CD8-positive, alpha-beta memory T cell (primary cell): ENCODE data around the gene SPRR2E. TPM values are rescaled to one million over a fixed set of nuclear protein-coding genes. Genes with fewer than 3 reads are reported as not detected.
"Not testable (repeated sequence)": the region's sequence is repeated elsewhere in the genome, so short reads cannot be mapped to it uniquely, and the experiment has no call there.

Source experiments
- CTCF ChIA-PET: fragments of 350-600 bp; sonication (Branson Sonifier 250); formaldehyde crosslinking; loops from one replicate; lab custom pipeline; 2021; ENCODE audit warnings: antibody characterized with exemption; lab: Charles Lee
- POLR2A ChIA-PET: fragments of 350-600 bp; sonication (Branson Sonifier 250); formaldehyde crosslinking; loops from one replicate; lab custom pipeline; 2021; ENCODE audit warnings: antibody characterized with exemption; lab: Charles Lee
- DNase-seq, 5 donors: peaks; one replicate each; pipeline versions ENCODE4 v3.0.0 to v3.0.0-alpha.2; 2020 to 2022; ENCODE audit warnings: mixed read lengths in 1 of 5
- H3K27ac ChIP-seq: one replicate; pipeline ENCODE4 v1.7.0; 2013; ENCODE audit warnings: low read depth, mild to moderate bottlenecking, low read length, moderate library complexity
- H3K27me3 ChIP-seq: 2 replicates; pipeline ENCODE4 v1.7.0; 2013; ENCODE audit warnings: low read length, mild to moderate bottlenecking; ENCODE audit not compliant: insufficient read depth, poor library complexity, severe bottlenecking
- H3K36me3 ChIP-seq: 2 replicates; pipeline ENCODE4 v1.7.0; 2013; ENCODE audit warnings: mild to moderate bottlenecking, low read length, moderate library complexity; ENCODE audit not compliant: insufficient read depth
- H3K4me1 ChIP-seq: 2 replicates; pipeline ENCODE4 v1.7.0; 2013; ENCODE audit warnings: mild to moderate bottlenecking, low read length, moderate library complexity; ENCODE audit not compliant: insufficient read depth
- H3K4me3 ChIP-seq: 2 replicates; pipeline ENCODE4 v1.7.0; 2013; ENCODE audit warnings: mild to moderate bottlenecking, low read length
- H3K9me3 ChIP-seq: 2 replicates; pipeline ENCODE4 v1.7.0; 2013; ENCODE audit warnings: mild to moderate bottlenecking, low read length
- H3K27ac Mint-ChIP-seq, 8 donors: one replicate each; pipeline ENCODE4 v1.8.0; 2020 to 2021; ENCODE audit warnings: mixed read lengths in 8 of 8, mild to moderate bottlenecking in 6 of 8, inconsistent platforms in 3 of 8, moderate library complexity in 3 of 8
- H3K27me3 Mint-ChIP-seq, 2 donors: one replicate each; pipeline ENCODE4 v1.8.0; 2020 to 2021; ENCODE audit warnings: mixed read lengths in 2 of 2, mild to moderate bottlenecking in 1 of 2, moderate library complexity in 1 of 2
- H3K36me3 Mint-ChIP-seq, 3 donors: one replicate each; pipeline ENCODE4 v1.8.0; 2020 to 2021; ENCODE audit warnings: mixed read lengths in 3 of 3, inconsistent platforms in 1 of 3, mild to moderate bottlenecking in 1 of 3
- H3K4me1 Mint-ChIP-seq, 3 donors: one replicate each; pipeline ENCODE4 v1.8.0; 2020 to 2021; ENCODE audit warnings: mixed read lengths in 3 of 3, inconsistent platforms in 1 of 3, mild to moderate bottlenecking in 1 of 3
- H3K4me3 Mint-ChIP-seq, 7 donors: one replicate each; pipeline ENCODE4 v1.8.0; 2020 to 2021; ENCODE audit warnings: mixed read lengths in 7 of 7, mild to moderate bottlenecking in 6 of 7, moderate library complexity in 4 of 7, inconsistent platforms in 2 of 7
- H3K9me3 Mint-ChIP-seq, 5 donors: one replicate each; pipeline ENCODE4 v1.8.0; 2020 to 2022; ENCODE audit warnings: mixed read lengths in 5 of 5, mild to moderate bottlenecking in 3 of 5, moderate library complexity in 2 of 5, inconsistent platforms in 1 of 5
- polyA plus RNA-seq: library from polyadenylated mRNA; unstranded; fragments of 300-500 nt; fragmentation: Illumina TruSeq; gene quantifications from one replicate; pipeline ENCODE4 v1.2.3, GENCODE V29; 2021
- total RNA-seq, 2 experiments: library from RNA; stranded (reverse); gene quantifications; one replicate each; pipeline ENCODE4 v1.2.3, GENCODE V29; 2021

Gene SPRR2E
- total and polyA plus RNA-seq, 3 experiments from 2014 or later, result not detected

DNA sequence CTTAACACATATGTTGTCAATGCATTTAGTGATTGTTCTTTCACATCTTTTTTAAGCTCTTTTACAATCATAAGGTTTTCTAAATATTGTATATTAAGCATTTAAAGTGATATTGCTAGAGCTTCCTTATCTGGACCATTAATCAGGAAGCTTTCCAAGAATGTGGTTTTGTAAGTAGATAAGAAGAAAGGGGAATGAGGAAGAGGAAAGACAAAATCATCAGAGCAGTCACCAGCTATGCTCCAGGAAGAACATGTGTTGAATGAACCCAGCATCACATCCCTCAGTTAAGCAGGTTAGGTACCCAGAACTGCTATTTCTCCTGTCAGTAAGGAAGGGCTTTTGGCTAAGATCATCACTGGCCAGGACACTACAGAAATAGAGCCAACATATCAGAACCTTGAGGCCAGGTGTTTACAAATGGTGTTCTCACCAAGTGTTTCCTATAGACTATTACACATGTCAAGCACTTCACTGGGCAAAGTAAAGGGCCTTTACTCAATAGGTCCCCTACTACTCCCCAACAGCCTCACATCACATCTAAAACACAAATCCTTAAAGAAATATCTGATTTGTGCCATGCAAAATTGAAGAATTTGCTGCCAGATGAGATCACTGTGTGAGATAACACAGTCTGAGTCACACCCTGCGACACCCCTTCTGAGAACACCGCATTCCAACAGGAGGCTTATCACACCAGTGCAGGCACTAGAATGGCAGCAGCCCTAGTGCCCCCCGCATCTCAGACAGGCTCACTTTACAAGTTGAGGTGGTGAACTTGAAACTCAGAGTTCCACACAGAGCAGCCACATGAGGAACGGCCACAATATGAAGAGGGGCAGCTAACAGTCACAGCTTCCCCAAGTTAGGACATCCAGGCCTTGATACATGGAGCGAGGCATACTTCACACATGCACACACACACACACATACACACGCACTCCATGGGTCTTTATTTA lies 35.2 kb downstream of the SPRR2E start:
- Histone ChIP-seq H3K36me3 (no peaks in the 10 kb centered on the region), H3K9me3 (no peaks in the 10 kb centered on the region), H3K27me3 (no peaks in the 10 kb centered on the region), H3K27ac (no peak overlapping the region), H3K4me1 (no peaks in the 10 kb centered on the region), H3K4me3 (no peak overlapping the region)
- ChIA-PET CTCF (no interaction called here), POLR2A (no interaction called here)
- Mint-ChIP-seq H3K27ac (no peak overlapping the region), H3K4me1 (no peaks in the 10 kb centered on the region), H3K36me3 (no peaks in the 10 kb centered on the region), H3K27me3 (peaks cover 5 to 41% of the 10 kb centered on the region in 2 donors), H3K9me3 (peaks cover 0 to 5% (median 0%) of the 10 kb centered on the region in 5 donors), H3K4me3 (no peak overlapping the region)
- DNase-seq, result no peak

DNA sequence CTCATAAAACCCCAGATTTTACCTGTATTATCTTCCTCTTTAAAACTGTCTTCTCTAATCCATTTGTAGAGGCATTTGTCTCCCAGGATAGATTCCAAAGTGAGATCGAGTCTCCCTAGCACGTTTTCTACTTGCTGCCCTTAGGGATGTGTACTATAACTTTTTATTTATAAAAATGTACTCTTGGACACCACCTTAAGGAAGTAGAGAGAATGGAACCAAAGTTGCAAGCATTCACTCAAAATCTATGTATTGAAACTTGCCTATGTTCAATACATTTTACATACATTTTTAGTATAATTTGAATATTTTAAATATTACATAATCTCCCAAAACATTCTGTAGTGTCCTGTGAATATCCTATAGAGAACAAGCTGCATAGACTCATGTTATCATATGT lies 36.2 kb downstream of the SPRR2E start:
- DNase-seq, result no peak
- ChIA-PET POLR2A (no interaction called here), CTCF (no interaction called here)
- Mint-ChIP-seq H3K9me3 (peaks cover 0 to 5% (median 0%) of the 10 kb centered on the region in 5 donors), H3K36me3 (no peaks in the 10 kb centered on the region), H3K27ac (no peak overlapping the region), H3K4me3 (no peak overlapping the region), H3K4me1 (no peaks in the 10 kb centered on the region), H3K27me3 (peaks cover 6 to 44% of the 10 kb centered on the region in 2 donors)
- no peaks in the 10 kb centered on the region for H3K4me1 ChIP-seq
- H3K9me3 ChIP-seq, result no peaks in the 10 kb centered on the region
- no peak overlapping the region for H3K4me3 ChIP-seq
- no peak overlapping the region for H3K27ac ChIP-seq
- H3K36me3 ChIP-seq, result no peaks in the 10 kb centered on the region
- H3K27me3 ChIP-seq, result no peaks in the 10 kb centered on the region

GRCh38 chr1:153057375-153057774 lies 37.0 kb downstream of the SPRR2E start, which contains the start of gene SPRR2A:
Gene SPRR2A, minus strand, starts transcription at chr1:153057512. Its CDS starts 777 bp downstream, at chr1:153056735.
- Histone ChIP-seq H3K36me3 (no peaks in the 10 kb centered on the region), H3K27ac (no peak within 1 kb of the TSS), H3K27me3 (no peaks in the 10 kb centered on the region), H3K9me3 (no peaks in the 10 kb centered on the region), H3K4me1 (no peaks in the 10 kb centered on the region), H3K4me3 (no peak within 1 kb of the TSS)
- H3K9me3 Mint-ChIP-seq, result peaks cover 0 to 4% (median 0%) of the 10 kb centered on the region in 5 donors
- ChIA-PET POLR2A (no interaction called here), CTCF (no interaction called here)
- no peaks in the 10 kb centered on the region for H3K36me3 Mint-ChIP-seq
- H3K4me3 Mint-ChIP-seq, result no peak within 1 kb of the TSS
- no peak within 1 kb of the TSS for H3K27ac Mint-ChIP-seq
- peaks cover 9 to 49% of the 10 kb centered on the region in 2 donors for H3K27me3 Mint-ChIP-seq
- DNase-seq, result no peak
- no peaks in the 10 kb centered on the region for H3K4me1 Mint-ChIP-seq

- CTCF ChIA-PET, H3K4me3 Mint-ChIP-seq, H3K27me3 ChIP-seq, H3K4me1 ChIP-seq, H3K36me3 Mint-ChIP-seq, DNase-seq, POLR2A ChIA-PET, H3K36me3 ChIP-seq, H3K27ac Mint-ChIP-seq, H3K4me1 Mint-ChIP-seq, H3K4me3 ChIP-seq, H3K27ac ChIP-seq, H3K9me3 Mint-ChIP-seq, H3K9me3 ChIP-seq: not testable (repeated sequence)
- peaks cover 10 to 52% of the 10 kb centered on the region in 2 donors for H3K27me3 Mint-ChIP-seq
Observed at GRCh38 chr1:153056111-153056510, 38.2 kb downstream of the SPRR2E start.

DNA sequence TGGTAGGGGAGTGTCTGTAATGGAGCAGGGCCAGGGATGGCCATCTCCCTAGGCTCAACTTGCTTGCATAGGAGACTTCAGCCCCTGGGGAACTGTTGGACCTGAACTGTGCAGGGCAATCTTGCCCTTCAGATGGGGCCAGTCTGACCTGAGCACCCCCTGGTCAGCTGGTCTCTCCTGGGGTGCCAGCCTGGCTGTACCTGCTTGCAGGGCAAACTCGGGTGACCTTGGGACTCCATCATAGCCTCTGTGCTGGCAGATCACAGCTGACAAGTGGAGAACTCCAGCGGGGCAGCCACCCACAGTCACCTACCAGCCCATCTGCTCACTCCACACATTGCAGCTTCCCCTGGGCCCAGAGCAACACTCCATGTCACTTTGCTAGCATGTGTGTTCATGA lies 45.1 kb downstream of the SPRR2E start:
- ChIA-PET POLR2A (no interaction called here), CTCF (no interaction called here)
- no peak overlapping the region for H3K27ac Mint-ChIP-seq
- Histone ChIP-seq H3K27ac (no peak overlapping the region), H3K4me1 (no peaks in the 10 kb centered on the region), H3K36me3 (no peaks in the 10 kb centered on the region), H3K9me3 (no peaks in the 10 kb centered on the region), H3K4me3 (no peak overlapping the region), H3K27me3 (no peaks in the 10 kb centered on the region)
- H3K4me1 Mint-ChIP-seq, result no peaks in the 10 kb centered on the region
- H3K27me3 Mint-ChIP-seq, result peaks cover 20 to 57% of the 10 kb centered on the region in 2 donors
- H3K4me3 Mint-ChIP-seq, result no peak overlapping the region
- no peak for DNase-seq
- H3K9me3 Mint-ChIP-seq, result peaks cover 0 to 4% (median 0%) of the 10 kb centered on the region in 5 donors
- H3K36me3 Mint-ChIP-seq, result no peaks in the 10 kb centered on the region

Other genes with a start within 250 kb of the SPRR2E start
- gene LCE7A, start 234.5 kb downstream of the SPRR2E start, total RNA-seq, result not detected
- gene LCE7A, start 234.5 kb downstream of the SPRR2E start, polyA plus RNA-seq, result not detected
- gene SMCP, start 216.2 kb downstream of the SPRR2E start, total RNA-seq, result not detected
- not detected for gene SMCP, start 216.2 kb downstream of the SPRR2E start, polyA plus RNA-seq
- not detected for gene IVL, start 186.0 kb downstream of the SPRR2E start, total RNA-seq
- not detected for gene IVL, start 186.0 kb downstream of the SPRR2E start, polyA plus RNA-seq
- not detected for gene SPRR5, start 147.3 kb downstream of the SPRR2E start, total RNA-seq
- gene SPRR5, start 147.3 kb downstream of the SPRR2E start, polyA plus RNA-seq, result not detected
- gene SPRR4, start 123.9 kb downstream of the SPRR2E start, total RNA-seq, result not detected
- not detected for gene SPRR4, start 123.9 kb downstream of the SPRR2E start, polyA plus RNA-seq
- gene SPRR1A, start 110.4 kb downstream of the SPRR2E start, total RNA-seq, result not detected
- gene SPRR1A, start 110.4 kb downstream of the SPRR2E start, polyA plus RNA-seq, result not detected
- gene SPRR3, start 92.8 kb downstream of the SPRR2E start, total RNA-seq, result not detected
- not detected for gene SPRR3, start 92.8 kb downstream of the SPRR2E start, polyA plus RNA-seq
- not detected for gene SPRR1B, start 63.3 kb downstream of the SPRR2E start, total RNA-seq
- not detected for gene SPRR1B, start 63.3 kb downstream of the SPRR2E start, polyA plus RNA-seq
- gene SPRR2D, start 53.4 kb downstream of the SPRR2E start, total RNA-seq, result not detected
- gene SPRR2D, start 53.4 kb downstream of the SPRR2E start, polyA plus RNA-seq, result not detected
- not detected for gene SPRR2A, start 37.0 kb downstream of the SPRR2E start, total RNA-seq
- gene SPRR2A, start 37.0 kb downstream of the SPRR2E start, polyA plus RNA-seq, result not detected
- gene SPRR2B, start 22.9 kb downstream of the SPRR2E start, total RNA-seq, result not detected
- not detected for gene SPRR2B, start 22.9 kb downstream of the SPRR2E start, polyA plus RNA-seq
- not detected for gene SPRR2F, start 19.0 kb upstream of the SPRR2E start, total RNA-seq
- gene SPRR2F, start 19.0 kb upstream of the SPRR2E start, polyA plus RNA-seq, result not detected
- gene SPRR2G, start 56.4 kb upstream of the SPRR2E start, total RNA-seq, result not detected
- not detected for gene SPRR2G, start 56.4 kb upstream of the SPRR2E start, polyA plus RNA-seq
- gene LELP1, start 108.9 kb upstream of the SPRR2E start, total RNA-seq, result not detected
- gene LELP1, start 108.9 kb upstream of the SPRR2E start, polyA plus RNA-seq, result not detected
- not detected for gene PRR9, start 123.1 kb upstream of the SPRR2E start, total RNA-seq
- not detected for gene PRR9, start 123.1 kb upstream of the SPRR2E start, polyA plus RNA-seq
- gene LORICRIN, start 165.2 kb upstream of the SPRR2E start, total RNA-seq, result not detected
- not detected for gene LORICRIN, start 165.2 kb upstream of the SPRR2E start, polyA plus RNA-seq
- not detected for gene PGLYRP3, start 218.4 kb upstream of the SPRR2E start, total RNA-seq
- not detected for gene PGLYRP3, start 218.4 kb upstream of the SPRR2E start, polyA plus RNA-seq